ENCODE measurements around the gene CACNA1I. TPM values are rescaled to one million over a fixed set of nuclear protein-coding genes. Genes with fewer than 3 reads are reported as not detected.

The CACNA1I gene
- total and polyA plus RNA-seq, 7 experiments from 2014 or later, result 0.40 to 51.2 (median 22.0) TPM

GRCh38 chr22:39655831-39656230 lies 85.3 kb downstream of the CACNA1I start:
- Mint-ChIP-seq H3K4me1 (peaks cover 31 to 62% (median 47%) of the 10 kb centered on the region in 7 donors), H3K27ac (peak overlapping the region in 7 of 9 donors; percentile 39 to 96 (median 56)), H3K27me3 (peaks cover 0 to 3% (median 0%) of the 10 kb centered on the region in 5 donors), H3K9me3 (no peaks in the 10 kb centered on the region), H3K4me3 (peak overlapping the region in 1 of 10 donors; percentile 27), H3K36me3 (peaks cover 0 to 8% (median 1%) of the 10 kb centered on the region in 5 donors)
- DNase-seq (no peak), ATAC-seq (no peak)
- intact Hi-C loops (cut with micrococcal nuclease), result no loop called here
- no peaks in the 10 kb centered on the region for H3K9me3 ChIP-seq (ENCODE audit: control insufficient read depth in 2 of 3, low read length in 3 of 3)
- H3K4me3 ChIP-seq (ENCODE audit: low read length), result no peak overlapping the region
- ChIA-PET POLR2A (no interaction called here), CTCF (interaction anchor here (0.6 kb wide), 1 partner anchor 216 kb away, joined by 3 read pairs; no protein-coding TSS in a partner anchor)
- H3K27me3 ChIP-seq (ENCODE audit: control insufficient read depth in 2 of 2, insufficient read depth in 2 of 2, low read length in 2 of 2), result no peaks in the 10 kb centered on the region
- no peak overlapping the region for H3K27ac ChIP-seq (ENCODE audit: low read depth, low read length)
- H3K4me1 ChIP-seq (ENCODE audit: control insufficient read depth in 2 of 2, insufficient read depth in 2 of 2, low read length in 2 of 2), result peaks cover 15 to 42% of the 10 kb centered on the region in 2 donors
- H3K36me3 ChIP-seq (ENCODE audit: control insufficient read depth in 2 of 3, insufficient read depth in 3 of 3, low read length in 3 of 3), result no peaks in the 10 kb centered on the region

- Histone ChIP-seq H3K36me3 (ENCODE audit: control insufficient read depth in 2 of 3, insufficient read depth in 3 of 3, low read length in 3 of 3) (no peaks in the 10 kb centered on the region), H3K27me3 (ENCODE audit: control insufficient read depth in 2 of 2, insufficient read depth in 2 of 2, low read length in 2 of 2) (no peaks in the 10 kb centered on the region), H3K9me3 (ENCODE audit: control insufficient read depth in 2 of 3, low read length in 3 of 3) (no peaks in the 10 kb centered on the region), H3K4me1 (ENCODE audit: control insufficient read depth in 2 of 2, insufficient read depth in 2 of 2, low read length in 2 of 2) (peaks cover 15 to 52% of the 10 kb centered on the region in 2 donors), H3K4me3 (ENCODE audit: low read length) (no peak overlapping the region), H3K27ac (ENCODE audit: low read depth, low read length) (peak overlapping the region; percentile 54)
- Mint-ChIP-seq H3K4me1 (peaks cover 34 to 71% (median 54%) of the 10 kb centered on the region in 7 donors), H3K36me3 (peaks cover 0 to 13% (median 3%) of the 10 kb centered on the region in 5 donors), H3K27me3 (peaks cover 0 to 11% (median 0%) of the 10 kb centered on the region in 5 donors), H3K4me3 (peak overlapping the region in 7 of 10 donors; percentile 9 to 92 (median 86)), H3K9me3 (no peaks in the 10 kb centered on the region), H3K27ac (peak overlapping the region; percentile 29 to 97 (median 95))
- ATAC-seq (no peak), DNase-seq (no peak)
- POLR2A ChIA-PET, result interaction anchor here (0.5 to 1.2 kb wide), 4 partner anchors 16 to 294 kb away, joined by 3 to 4 read pairs (median 3); no protein-coding TSS in a partner anchor
- CTCF ChIA-PET, result interaction anchor here (0.6 kb wide), 1 partner anchor 215 kb away, joined by 3 read pairs; no protein-coding TSS in a partner anchor
- intact Hi-C loops (cut with micrococcal nuclease), result no loop called here
Measured at GRCh38 chr22:39656495-39657490, 86.2 kb downstream of the CACNA1I start.

GRCh38 chr22:39658367-39658766 lies 87.8 kb downstream of the CACNA1I start:
- Histone ChIP-seq H3K27ac (ENCODE audit: low read depth, low read length) (peak overlapping the region; percentile 54), H3K27me3 (ENCODE audit: control insufficient read depth in 2 of 2, insufficient read depth in 2 of 2, low read length in 2 of 2) (no peaks in the 10 kb centered on the region), H3K36me3 (ENCODE audit: control insufficient read depth in 2 of 3, insufficient read depth in 3 of 3, low read length in 3 of 3) (no peaks in the 10 kb centered on the region), H3K9me3 (ENCODE audit: control insufficient read depth in 2 of 3, low read length in 3 of 3) (no peaks in the 10 kb centered on the region), H3K4me3 (ENCODE audit: low read length) (peak overlapping the region; percentile 54), H3K4me1 (ENCODE audit: control insufficient read depth in 2 of 2, insufficient read depth in 2 of 2, low read length in 2 of 2) (peaks cover 15 to 61% of the 10 kb centered on the region in 2 donors)
- Mint-ChIP-seq H3K36me3 (peaks cover 0 to 13% (median 3%) of the 10 kb centered on the region in 5 donors), H3K4me3 (peak overlapping the region; percentile 80 to 92 (median 86)), H3K27ac (peak overlapping the region; percentile 78 to 97 (median 95)), H3K4me1 (peaks cover 43 to 84% (median 63%) of the 10 kb centered on the region in 7 donors), H3K9me3 (peaks cover 0 to 1% (median 0%) of the 10 kb centered on the region in 11 donors), H3K27me3 (peaks cover 0 to 21% (median 4%) of the 10 kb centered on the region in 5 donors)
- ChIA-PET CTCF (no interaction called here), POLR2A (interaction anchor here (0.9 to 1.2 kb wide), 3 partner anchors 20 to 293 kb away, joined by 3 to 4 read pairs (median 3); no protein-coding TSS in a partner anchor)
- DNase-seq, result peak in 7 of 9 donors; percentile 65 to 85 (median 79)
- intact Hi-C loops (cut with micrococcal nuclease), result loop anchor here in 1 of 2 donors (2.0 kb wide), 1 partner anchor 282 kb away; no protein-coding TSS in a partner anchor
- ATAC-seq, result peak; percentile 63

GRCh38 chr22:39658806-39659463 lies 88.4 kb downstream of the CACNA1I start:
- H3K4me1 Mint-ChIP-seq, result peaks cover 43 to 90% (median 68%) of the 10 kb centered on the region in 7 donors
- POLR2A ChIA-PET, result interaction anchor here (0.5 to 1.2 kb wide), 4 partner anchors 20 to 260 kb away, joined by 3 to 4 read pairs (median 4); no protein-coding TSS in a partner anchor
- CTCF ChIA-PET, result no interaction called here
- Histone ChIP-seq H3K4me3 (ENCODE audit: low read length) (peak overlapping the region; percentile 54), H3K4me1 (ENCODE audit: control insufficient read depth in 2 of 2, insufficient read depth in 2 of 2, low read length in 2 of 2) (peaks cover 15 to 66% of the 10 kb centered on the region in 2 donors), H3K27me3 (ENCODE audit: control insufficient read depth in 2 of 2, insufficient read depth in 2 of 2, low read length in 2 of 2) (no peaks in the 10 kb centered on the region), H3K9me3 (ENCODE audit: control insufficient read depth in 2 of 3, low read length in 3 of 3) (no peaks in the 10 kb centered on the region), H3K36me3 (ENCODE audit: control insufficient read depth in 2 of 3, insufficient read depth in 3 of 3, low read length in 3 of 3) (no peaks in the 10 kb centered on the region), H3K27ac (ENCODE audit: low read depth, low read length) (peak overlapping the region; percentile 54)
- peak overlapping the region; percentile 80 to 92 (median 86) for H3K4me3 Mint-ChIP-seq
- peaks cover 0 to 13% (median 3%) of the 10 kb centered on the region in 5 donors for H3K36me3 Mint-ChIP-seq
- DNase-seq (no peak), ATAC-seq (no peak)
- H3K9me3 Mint-ChIP-seq, result peaks cover 0 to 1% (median 0%) of the 10 kb centered on the region in 11 donors
- peaks cover 0 to 23% (median 4%) of the 10 kb centered on the region in 5 donors for H3K27me3 Mint-ChIP-seq
- intact Hi-C loops (cut with micrococcal nuclease), result loop anchor here in 1 of 2 donors (2.0 kb wide), 1 partner anchor 282 kb away; no protein-coding TSS in a partner anchor
- peak overlapping the region; percentile 78 to 97 (median 95) for H3K27ac Mint-ChIP-seq

GRCh38 chr22:39661501-39661841 lies 90.9 kb downstream of the CACNA1I start:
- peaks cover 0 to 1% (median 0%) of the 10 kb centered on the region in 11 donors for H3K9me3 Mint-ChIP-seq
- ChIA-PET POLR2A (interaction anchor here (0.6 to 1.5 kb wide), 10 partner anchors 9 to 383 kb away, joined by 3 to 4 read pairs (median 4); no protein-coding TSS in a partner anchor), CTCF (interaction anchor here (0.9 to 1.1 kb wide), 2 partner anchors 277 to 281 kb away, joined by 4 read pairs; no protein-coding TSS in a partner anchor)
- Histone ChIP-seq H3K9me3 (ENCODE audit: control insufficient read depth in 2 of 3, low read length in 3 of 3) (no peaks in the 10 kb centered on the region), H3K27me3 (ENCODE audit: control insufficient read depth in 2 of 2, insufficient read depth in 2 of 2, low read length in 2 of 2) (no peaks in the 10 kb centered on the region), H3K27ac (ENCODE audit: low read depth, low read length) (peak overlapping the region; percentile 74), H3K4me1 (ENCODE audit: control insufficient read depth in 2 of 2, insufficient read depth in 2 of 2, low read length in 2 of 2) (peaks cover 15 to 63% of the 10 kb centered on the region in 2 donors), H3K36me3 (ENCODE audit: control insufficient read depth in 2 of 3, insufficient read depth in 3 of 3, low read length in 3 of 3) (peaks cover 0 to 6% (median 0%) of the 10 kb centered on the region in 3 experiments), H3K4me3 (ENCODE audit: low read length) (peak overlapping the region; percentile 73)
- DNase-seq (no peak), ATAC-seq (no peak)
- intact Hi-C loops (cut with micrococcal nuclease), result loop anchor here in 1 of 2 donors (5.0 kb wide), 1 partner anchor 94 kb away; no protein-coding TSS in a partner anchor
- H3K4me3 Mint-ChIP-seq, result peak overlapping the region; percentile 64 to 92 (median 83)
- H3K27ac Mint-ChIP-seq, result peak overlapping the region; percentile 42 to 97 (median 91)
- peaks cover 34 to 82% (median 70%) of the 10 kb centered on the region in 7 donors for H3K4me1 Mint-ChIP-seq
- H3K36me3 Mint-ChIP-seq, result peaks cover 0 to 23% (median 7%) of the 10 kb centered on the region in 5 donors
- peaks cover 0 to 25% (median 4%) of the 10 kb centered on the region in 5 donors for H3K27me3 Mint-ChIP-seq

Measured in naive thymus-derived CD4-positive, alpha-beta T cell (primary cell).